DMS 273 treated with DMSO at 0.1 percent for 48 hours (cell line): ENCODE results near the gene C3.

Experiments
- DNase-seq: peaks from one replicate; lab custom pipeline; 2025; lab: John Stamatoyannopoulos, UW

Gene C3

GRCh38 chr19:6744381-6745301 is 24.2 kb upstream of the C3 start:
- no peak for DNase-seq

GRCh38 chr19:6743714-6744380 is 23.4 kb upstream of the C3 start:
- DNase-seq, result no peak

GRCh38 chr19:6743066-6743465 is 22.6 kb upstream of the C3 start:
- DNase-seq, result no peak

- no peak for DNase-seq
Observed at GRCh38 chr19:6740589-6741343, 20.3 kb upstream of the C3 start.

- no peak for DNase-seq
Observed at GRCh38 chr19:6739883-6740588, 19.6 kb upstream of the C3 start.

GRCh38 chr19:6739390-6739882 is 19.0 kb upstream of the C3 start, which contains the start of gene TRIP10:
Gene TRIP10 (plus strand): TSS chr19:6739680. CDS start chr19:6739762, 82 bp downstream.
- no peak for DNase-seq

- DNase-seq, result peak; percentile 65
Observed at GRCh38 chr19:6738787-6739389, 18.4 kb upstream of the C3 start.

GRCh38 chr19:6737873-6738786 is 17.7 kb upstream of the C3 start:
- peak; percentile 65 for DNase-seq

- DNase-seq, result peak; percentile 99
Observed at GRCh38 chr19:6737284-6737872, 16.9 kb upstream of the C3 start, which contains the start of gene GPR108. Gene GPR108 (minus strand): TSS chr19:6737580. CDS start chr19:6737576, 4 bp downstream.

- no peak for DNase-seq
Observed at GRCh38 chr19:6736917-6737283, 16.4 kb upstream of the C3 start.

- DNase-seq, result peak; percentile 42
Observed at GRCh38 chr19:6736169-6736916, 15.9 kb upstream of the C3 start.

GRCh38 chr19:6735181-6735911 is 14.9 kb upstream of the C3 start:
- no peak for DNase-seq

- DNase-seq, result no peak
Observed at GRCh38 chr19:6734096-6734696, 13.7 kb upstream of the C3 start.

- no peak for DNase-seq
Observed at GRCh38 chr19:6733338-6734095, 13.1 kb upstream of the C3 start.

- no peak for DNase-seq
Observed at GRCh38 chr19:6732803-6733337, 12.4 kb upstream of the C3 start.

GRCh38 chr19:6731822-6732221 is 11.4 kb upstream of the C3 start:
- no peak for DNase-seq
